NB4 (cell line): ENCODE measurements around the gene PRPH.

Source experiments
- DNase-seq: peaks from one replicate; pipeline ENCODE4 v3.0.0; 2010; ENCODE audit warnings: low read depth
- H3K4me3 ChIP-seq: one replicate; pipeline ENCODE4 v1.5.1; 2011; ENCODE audit warnings: mild to moderate bottlenecking, low read depth, low read length, moderate library complexity
- MAX ChIP-seq: IDR thresholded peaks from 2 replicates; pipeline ENCODE4 v1.6.1; 2011; ENCODE audit warnings: low read depth, low read length
- MYC ChIP-seq: IDR thresholded peaks from 2 replicates; pipeline ENCODE4 v1.6.1; 2011; ENCODE audit warnings: low read depth, low read length
- POLR2A ChIP-seq: IDR thresholded peaks from 2 replicates; pipeline ENCODE4 v1.6.1; 2011; ENCODE audit warnings: mild to moderate bottlenecking; ENCODE audit not compliant: insufficient read length; ENCODE audit errors: extremely low read depth
- TF ChIP-seq, protein P1 (sequence below): IDR thresholded peaks from one replicate; pipeline ENCODE4 v1.5.1; 2012; ENCODE audit warnings: low read depth, low read length

Gene PRPH

GRCh38 chr12:49283541-49284429 is 11.2 kb upstream of the PRPH start:
- DNase-seq: no peak
- no peak for TF ChIP-seq POLR2A
- TF ChIP-seq, protein P1, sequence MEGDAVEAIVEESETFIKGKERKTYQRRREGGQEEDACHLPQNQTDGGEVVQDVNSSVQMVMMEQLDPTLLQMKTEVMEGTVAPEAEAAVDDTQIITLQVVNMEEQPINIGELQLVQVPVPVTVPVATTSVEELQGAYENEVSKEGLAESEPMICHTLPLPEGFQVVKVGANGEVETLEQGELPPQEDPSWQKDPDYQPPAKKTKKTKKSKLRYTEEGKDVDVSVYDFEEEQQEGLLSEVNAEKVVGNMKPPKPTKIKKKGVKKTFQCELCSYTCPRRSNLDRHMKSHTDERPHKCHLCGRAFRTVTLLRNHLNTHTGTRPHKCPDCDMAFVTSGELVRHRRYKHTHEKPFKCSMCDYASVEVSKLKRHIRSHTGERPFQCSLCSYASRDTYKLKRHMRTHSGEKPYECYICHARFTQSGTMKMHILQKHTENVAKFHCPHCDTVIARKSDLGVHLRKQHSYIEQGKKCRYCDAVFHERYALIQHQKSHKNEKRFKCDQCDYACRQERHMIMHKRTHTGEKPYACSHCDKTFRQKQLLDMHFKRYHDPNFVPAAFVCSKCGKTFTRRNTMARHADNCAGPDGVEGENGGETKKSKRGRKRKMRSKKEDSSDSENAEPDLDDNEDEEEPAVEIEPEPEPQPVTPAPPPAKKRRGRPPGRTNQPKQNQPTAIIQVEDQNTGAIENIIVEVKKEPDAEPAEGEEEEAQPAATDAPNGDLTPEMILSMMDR: no peak
- no peak for TF ChIP-seq MAX
- TF ChIP-seq MYC: no peak
- no peak overlapping the region for H3K4me3 ChIP-seq

GRCh38 chr12:49284672-49285071 is 10.3 kb upstream of the PRPH start:
- H3K4me3 ChIP-seq: no peak overlapping the region
- TF ChIP-seq MAX: no peak
- no peak for TF ChIP-seq POLR2A
- TF ChIP-seq, protein P1: no peak
- no peak for TF ChIP-seq MYC
- DNase-seq: no peak

- H3K4me3 ChIP-seq: no peak overlapping the region
- TF ChIP-seq POLR2A (no peak), MAX (no peak), MYC (no peak)
- TF ChIP-seq, protein P1: no peak
- no peak for DNase-seq
Measured at GRCh38 chr12:49287876-49288275, 7.1 kb upstream of the PRPH start.

- no peak overlapping the region for H3K4me3 ChIP-seq
- peak; percentile 73 for DNase-seq
- TF ChIP-seq, protein P1: peak; percentile 89
- no peak for TF ChIP-seq MYC
Measured at GRCh38 chr12:49288412-49288853, 6.5 kb upstream of the PRPH start.

GRCh38 chr12:49288922-49289555 is 5.9 kb upstream of the PRPH start:
- no peak for DNase-seq
- TF ChIP-seq, protein P1: no peak
- no peak for TF ChIP-seq MAX
- no peak for TF ChIP-seq MYC
- TF ChIP-seq POLR2A: no peak
- H3K4me3 ChIP-seq: no peak overlapping the region
